ENCODE results near the gene ZDHHC23.

GRCh38 chr3:114005481-114005880, 57.7 kb downstream of the ZDHHC23 start:
- TF ChIP-seq EZH2 (IDR thresholded peaks at IDR 0.05): no peak
- TF ChIP-seq POLR2AphosphoS5 (IDR thresholded peaks at IDR 0.05; ENCODE audit: borderline replicate concordance, low read depth, low read length): no peak
